GM12892 (cell line): Measurements from ENCODE around the gene GALNT16.
"Not testable (repeated sequence)": the region's sequence is repeated elsewhere in the genome, so short reads cannot be mapped to it uniquely, and the experiment has no call there.

Experiments used
- DNase-seq: peaks from one replicate; pipeline ENCODE4 v3.0.0; 2011; ENCODE audit not compliant: insufficient read length
- FAIRE-seq: peaks from 2 replicates; lab custom pipeline; 2011; peaks lifted over from hg19 to GRCh38; lab: Jason Lieb, UNC
- POLR2A ChIP-seq: IDR thresholded peaks from 2 replicates; pipeline ENCODE4 v1.6.1; 2011; ENCODE audit warnings: low read depth, low read length, control low read depth
- POLR2AphosphoS5 ChIP-seq: IDR thresholded peaks from 2 replicates; pipeline ENCODE4 v1.6.1; 2011; ENCODE audit warnings: low read depth, low read length, control low read depth
- TAF1 ChIP-seq: IDR thresholded peaks from 2 replicates; pipeline ENCODE4 v1.6.1; 2011; ENCODE audit warnings: low read depth, mild to moderate bottlenecking, control low read depth, low read length, borderline replicate concordance

Gene GALNT16

GRCh38 chr14:69364378-69364777 lies 104.4 kb downstream of the GALNT16 start:
- DNase-seq = no peak
- no peak for FAIRE-seq
- TF ChIP-seq TAF1 = no peak
- no peak for TF ChIP-seq POLR2AphosphoS5
- no peak for TF ChIP-seq POLR2A

- FAIRE-seq (no peak), DNase-seq (no peak)
- TF ChIP-seq POLR2A = no peak
These were observed 106.1 kb downstream of the GALNT16 start for GRCh38 chr14:69366069-69366468.

DNA sequence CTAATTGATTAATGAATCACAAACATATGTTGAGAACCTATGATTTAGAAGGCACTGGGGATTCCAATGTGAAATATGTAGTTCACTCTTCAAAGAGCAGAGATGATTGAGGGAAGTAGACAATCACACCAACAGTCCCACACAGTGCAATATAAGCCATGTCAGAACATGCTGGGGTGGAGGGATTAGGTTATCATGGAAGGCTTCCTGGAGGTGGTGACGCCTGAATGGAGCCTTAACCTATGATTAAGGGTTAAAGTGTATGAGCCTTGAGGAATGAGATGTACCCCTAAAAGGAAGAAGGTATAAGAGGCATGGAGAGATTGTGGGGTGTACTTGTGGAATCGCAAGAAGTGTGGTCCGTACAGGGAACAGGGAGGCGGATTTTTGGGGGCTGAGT lies 106.8 kb downstream of the GALNT16 start:
- DNase-seq = no peak
- TF ChIP-seq TAF1 (no peak), POLR2AphosphoS5 (no peak), POLR2A (no peak)
- FAIRE-seq = no peak

DNA sequence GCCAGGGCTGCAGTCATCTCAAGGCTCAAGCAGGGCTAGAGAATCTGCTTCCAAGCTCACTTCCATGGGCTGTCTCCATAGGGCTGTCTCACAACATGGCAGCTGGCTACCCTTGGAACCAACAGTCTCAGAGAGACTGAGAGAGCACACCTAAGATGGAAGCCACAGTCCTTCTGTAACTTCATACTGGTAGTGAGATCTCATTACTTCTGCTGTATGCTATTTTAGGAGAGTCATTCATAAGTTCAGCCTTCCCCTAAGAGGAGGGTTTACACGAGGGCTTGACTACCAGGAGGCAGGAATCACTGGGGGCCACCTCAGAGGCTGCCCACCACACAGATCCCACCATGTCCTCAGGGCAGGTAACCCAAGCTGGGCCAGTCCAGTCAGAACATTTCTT lies 108.4 kb downstream of the GALNT16 start:
- no peak for FAIRE-seq
- TF ChIP-seq POLR2A = no peak
- no peak for TF ChIP-seq POLR2AphosphoS5
- no peak for DNase-seq

- no peak for DNase-seq
- TF ChIP-seq TAF1 = no peak
- no peak for TF ChIP-seq POLR2A
- no peak for TF ChIP-seq POLR2AphosphoS5
- FAIRE-seq = no peak
These were observed 110.1 kb downstream of the GALNT16 start for GRCh38 chr14:69370061-69370460.

DNA sequence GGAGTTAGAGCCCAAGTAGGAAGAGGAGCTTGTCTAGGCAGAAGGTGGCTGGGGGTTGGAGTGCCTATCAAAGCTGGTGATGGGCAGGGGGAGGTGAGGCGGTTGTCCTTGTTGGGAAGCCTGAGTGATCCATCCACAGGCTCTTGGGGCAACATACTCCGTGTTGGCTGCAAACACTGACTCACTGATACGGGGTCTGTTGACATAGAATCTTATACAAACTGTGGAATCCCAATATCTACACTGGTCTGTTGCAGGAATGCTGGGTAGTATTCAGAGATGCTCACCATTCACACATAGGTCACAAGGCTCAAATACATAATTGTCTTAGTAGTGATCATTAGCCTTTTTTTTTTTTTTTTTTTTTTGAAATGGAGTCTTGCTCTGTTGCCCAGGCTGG lies 112.2 kb downstream of the GALNT16 start:
- DNase-seq = no peak
- no peak for FAIRE-seq
- TF ChIP-seq TAF1 = no peak
- TF ChIP-seq POLR2AphosphoS5 = no peak
- no peak for TF ChIP-seq POLR2A

DNA sequence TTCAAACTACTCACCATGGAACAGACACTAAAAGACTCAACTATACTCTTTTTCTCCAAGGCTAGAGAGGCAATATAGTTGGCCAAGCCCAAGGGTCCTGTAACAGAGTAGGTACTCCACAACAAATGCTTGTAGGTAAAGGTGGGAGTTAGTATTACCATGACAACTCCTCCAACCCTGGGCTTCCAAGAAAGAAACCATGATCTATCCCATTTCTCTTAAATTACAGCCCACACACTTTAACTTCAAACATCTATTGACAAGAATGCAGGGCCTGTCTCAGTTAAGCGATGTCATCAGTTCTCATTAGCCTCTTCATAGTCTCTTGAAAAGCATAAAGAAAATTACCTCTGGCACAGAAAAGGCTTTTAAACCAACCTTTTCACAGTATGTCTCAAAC lies 113.1 kb downstream of the GALNT16 start:
- TF ChIP-seq POLR2A (no peak), TAF1 (no peak), POLR2AphosphoS5 (no peak)
- FAIRE-seq = no peak

DNA sequence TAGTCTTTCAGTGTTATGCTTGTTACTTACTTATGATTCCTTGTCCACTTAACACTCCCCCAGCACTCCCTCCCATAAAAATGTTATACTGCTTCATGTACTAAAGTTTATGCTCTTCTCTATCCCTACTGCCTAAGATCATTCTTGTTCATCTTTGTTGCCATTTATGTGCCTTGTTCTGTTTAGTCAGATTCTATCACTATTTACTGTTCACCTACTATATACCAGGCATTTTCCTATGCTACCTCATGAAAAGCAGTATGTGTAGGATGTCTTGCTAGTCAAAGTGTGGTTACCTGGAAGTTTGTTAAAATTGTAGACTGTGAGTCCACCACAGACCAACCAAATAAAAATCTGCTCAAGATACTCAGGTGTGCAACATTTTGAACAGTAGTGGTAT lies 114.3 kb downstream of the GALNT16 start:
- FAIRE-seq (no peak), DNase-seq (no peak)
- TF ChIP-seq POLR2A (no peak), TAF1 (no peak), POLR2AphosphoS5 (no peak)

More for the DNA sequence above, 113.1 kb downstream of the GALNT16 start:
- no peak for DNase-seq

GRCh38 chr14:69375182-69375581 lies 115.2 kb downstream of the GALNT16 start:
- DNase-seq = no peak
- TF ChIP-seq POLR2AphosphoS5 = no peak
- no peak for TF ChIP-seq POLR2A
- TF ChIP-seq TAF1 = no peak
- FAIRE-seq = no peak

DNA sequence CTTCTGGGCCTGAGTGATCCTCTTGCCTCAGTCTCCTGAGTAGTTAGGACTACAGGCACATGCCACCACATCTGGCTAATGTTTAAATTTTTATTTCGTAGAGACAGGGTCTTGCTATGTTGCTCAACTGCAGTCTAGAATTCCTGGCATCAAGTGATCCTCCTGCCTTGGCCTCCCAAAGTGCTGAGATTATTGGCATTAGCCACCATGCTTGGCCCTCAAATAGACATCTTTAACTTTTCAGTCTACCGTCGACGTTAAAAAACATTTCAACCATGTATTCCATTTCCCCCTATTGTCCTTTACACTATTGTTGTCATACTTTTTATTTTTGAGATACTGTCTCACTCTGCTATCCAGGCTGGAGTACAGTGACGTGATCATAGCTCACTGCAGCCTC lies 115.8 kb downstream of the GALNT16 start:
- DNase-seq (no peak), FAIRE-seq (no peak)
- no peak for TF ChIP-seq POLR2AphosphoS5
- no peak for TF ChIP-seq TAF1
- no peak for TF ChIP-seq POLR2A

DNA sequence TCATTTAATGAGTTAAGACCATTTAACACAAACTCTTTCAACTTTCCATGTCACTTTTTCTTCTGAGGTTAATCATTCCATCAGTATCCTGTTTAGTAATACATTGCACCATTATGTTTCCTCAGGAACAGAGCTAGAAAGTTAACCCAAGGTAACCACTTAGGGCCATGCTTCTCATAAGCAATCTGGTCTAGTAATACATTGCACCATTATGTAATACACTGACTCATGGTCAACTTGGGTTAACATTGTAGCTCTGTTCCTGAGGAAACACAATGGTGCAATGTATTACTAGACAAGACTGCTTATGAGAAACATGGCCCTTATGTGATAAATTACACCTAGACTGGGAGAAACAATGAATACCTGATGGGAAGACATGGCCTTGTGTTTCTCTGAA lies 116.5 kb downstream of the GALNT16 start:
- TF ChIP-seq POLR2A = no peak; the same call in 1 of the 2 replicates
- TF ChIP-seq POLR2AphosphoS5 = no peak
- TF ChIP-seq TAF1 = no peak
- DNase-seq (no peak), FAIRE-seq (peak; percentile 63)

GRCh38 chr14:69378274-69378673 lies 118.3 kb downstream of the GALNT16 start:
- no peak for FAIRE-seq
- TF ChIP-seq POLR2AphosphoS5 (no peak), TAF1 (no peak), POLR2A (no peak)

DNA sequence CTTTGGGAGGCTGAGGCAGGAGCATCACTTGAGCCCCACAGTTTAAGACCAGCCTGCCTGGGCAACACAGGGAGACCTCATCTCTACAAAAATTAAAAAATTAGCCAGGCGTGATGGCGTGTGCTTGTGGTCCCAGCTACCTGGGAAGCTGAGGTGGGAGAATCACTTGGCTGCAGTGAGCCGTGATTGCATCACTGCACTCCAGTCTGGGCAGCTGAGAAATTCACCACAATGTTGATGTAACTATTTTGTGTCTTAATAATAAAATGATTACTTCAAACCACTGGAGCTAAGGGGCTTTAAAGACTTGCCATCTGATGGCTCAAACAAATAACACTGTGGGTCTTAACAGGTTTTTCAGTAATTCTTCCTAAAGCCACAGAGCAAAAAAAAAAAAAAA lies 127.4 kb downstream of the GALNT16 start:
- DNase-seq (no peak), FAIRE-seq (no peak)
- TF ChIP-seq TAF1 (no peak), POLR2AphosphoS5 (no peak), POLR2A (no peak)

More at GRCh38 chr14:69378274-69378673, 118.3 kb downstream of the GALNT16 start:
- no peak for DNase-seq

DNA sequence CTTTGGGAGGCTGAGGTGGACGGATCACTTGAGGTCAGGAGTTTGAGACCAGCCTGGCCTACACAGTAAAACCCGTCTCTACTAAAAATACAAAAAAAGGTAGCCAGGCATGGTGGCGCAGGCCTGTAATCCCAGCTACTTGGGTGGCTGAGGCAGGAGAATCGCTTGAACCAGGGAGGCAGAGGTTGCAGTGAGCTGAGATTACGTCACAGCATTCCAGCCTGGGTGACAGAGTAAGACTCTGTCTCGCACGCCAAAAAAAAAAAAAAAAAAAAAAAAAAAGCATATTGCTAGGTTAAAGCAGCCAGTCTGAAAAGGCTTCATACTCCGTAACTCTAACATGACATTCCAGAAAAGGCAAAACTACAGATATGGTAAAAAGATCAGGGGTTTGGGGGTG lies 131.4 kb downstream of the GALNT16 start:
- FAIRE-seq, DNase-seq: not testable (repeated sequence)
